GM12874 (cell line): Measurements from ENCODE around the gene ASTN1.

Source experiments
- CTCF ChIP-seq: IDR thresholded peaks from 2 replicates; pipeline ENCODE4 v1.5.1; 2011; ENCODE audit warnings: low read depth, mild to moderate bottlenecking, control low read depth, low read length, moderate library complexity; ENCODE audit not compliant: insufficient read depth

ASTN1 gene

GRCh38 chr1:177103005-177103852, 61.3 kb downstream of the ASTN1 start:
- no peak for TF ChIP-seq CTCF

DNA sequence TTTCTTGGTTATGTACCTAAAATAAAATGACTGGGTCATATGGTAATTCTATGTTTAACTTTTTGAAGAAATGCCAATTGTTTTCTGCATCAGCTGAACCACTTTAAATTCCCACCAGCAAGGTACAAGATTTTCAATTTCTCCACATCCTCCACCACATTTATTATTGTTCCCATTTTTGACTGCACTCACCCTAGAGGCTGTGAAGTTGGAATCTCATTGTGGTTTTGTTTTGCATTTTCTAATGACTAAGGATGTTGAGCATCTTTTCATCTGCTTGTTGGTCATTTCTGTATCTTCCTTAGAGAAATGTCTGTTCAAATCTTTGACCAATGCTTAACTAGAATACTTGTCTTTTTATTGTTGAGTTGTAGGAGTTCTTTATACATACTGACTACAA, 72.5 kb downstream of the ASTN1 start:
- no peak for TF ChIP-seq CTCF

DNA sequence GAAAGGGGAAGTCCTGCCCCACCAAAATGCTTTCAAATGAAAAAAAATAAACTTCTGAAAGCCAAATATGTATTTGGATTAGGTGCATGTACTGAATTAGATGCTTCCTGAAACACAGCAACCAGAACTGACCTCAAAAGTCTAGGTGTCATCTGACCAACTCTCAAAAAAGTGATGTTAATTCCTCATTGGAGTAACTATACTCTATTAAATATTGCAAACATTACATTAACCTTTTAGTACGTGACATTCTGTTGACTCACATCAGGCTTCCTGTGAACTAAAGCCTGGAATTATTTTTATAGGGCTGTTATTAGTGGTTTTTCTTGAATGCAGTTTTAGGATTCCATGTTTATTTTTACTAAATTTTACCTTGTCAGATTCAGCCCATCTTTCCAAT, 73.5 kb downstream of the ASTN1 start:
- TF ChIP-seq CTCF = no peak

- TF ChIP-seq CTCF = no peak
These were observed 75.5 kb downstream of the ASTN1 start for GRCh38 chr1:177088966-177089365.

GRCh38 chr1:177082855-177083693, 81.4 kb downstream of the ASTN1 start:
- TF ChIP-seq CTCF = no peak

GRCh38 chr1:177080564-177080963, 83.9 kb downstream of the ASTN1 start:
- TF ChIP-seq CTCF = no peak

DNA sequence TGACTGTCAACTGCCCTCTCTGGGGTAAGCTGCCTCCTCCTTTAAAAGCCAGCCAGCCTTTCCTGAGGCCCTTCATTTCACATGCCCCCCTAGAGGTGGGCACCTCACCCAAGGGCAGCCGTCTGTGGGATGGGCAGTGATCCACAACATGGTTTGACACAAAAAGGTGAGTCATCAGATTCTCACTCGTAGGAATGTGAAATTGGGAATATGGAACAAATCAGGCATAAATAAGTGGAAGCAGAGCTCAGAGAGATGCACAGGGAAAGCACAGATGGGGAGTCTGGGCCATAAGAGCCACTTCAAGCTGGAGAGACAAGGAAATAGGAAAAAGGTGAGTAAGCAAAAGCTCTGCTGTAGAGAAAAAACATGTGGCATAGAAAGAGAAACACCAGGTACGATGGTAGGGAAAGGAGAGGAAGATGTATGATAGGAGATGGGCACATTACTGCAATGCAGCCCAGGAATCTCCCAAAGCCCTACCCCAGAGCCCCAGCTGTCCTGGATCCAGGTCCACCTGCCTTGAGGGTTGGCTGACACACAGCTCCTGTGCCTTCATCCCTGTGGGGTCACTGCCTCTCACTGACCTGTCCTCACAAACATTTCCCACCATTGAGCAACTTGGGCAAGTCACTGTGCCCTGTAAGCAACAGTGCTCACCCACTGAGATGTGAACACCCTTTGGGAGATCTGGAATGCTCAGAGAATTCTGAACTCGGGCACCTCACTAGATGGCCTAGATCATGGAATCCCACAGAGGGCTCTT, 86.6 kb downstream of the ASTN1 start:
- no peak for TF ChIP-seq CTCF
